DMS53 (cell line): Measurements from ENCODE around the gene PRRC2A.
"Not testable (repeated sequence)": the region's sequence is repeated elsewhere in the genome, so short reads cannot be mapped to it uniquely, and the experiment has no call there.

Experiments
- DNase-seq: peaks from one replicate; lab custom pipeline; 2025; lab: John Stamatoyannopoulos, UW

PRRC2A gene

GRCh38 chr6:31586008-31586407 is 34.5 kb upstream of the PRRC2A start, which contains the start of gene LST1:
TSS of gene LST1 (plus strand) at chr6:31586277. CDS start at chr6:31587300, 1,023 bp downstream.
- no peak for DNase-seq

DNA sequence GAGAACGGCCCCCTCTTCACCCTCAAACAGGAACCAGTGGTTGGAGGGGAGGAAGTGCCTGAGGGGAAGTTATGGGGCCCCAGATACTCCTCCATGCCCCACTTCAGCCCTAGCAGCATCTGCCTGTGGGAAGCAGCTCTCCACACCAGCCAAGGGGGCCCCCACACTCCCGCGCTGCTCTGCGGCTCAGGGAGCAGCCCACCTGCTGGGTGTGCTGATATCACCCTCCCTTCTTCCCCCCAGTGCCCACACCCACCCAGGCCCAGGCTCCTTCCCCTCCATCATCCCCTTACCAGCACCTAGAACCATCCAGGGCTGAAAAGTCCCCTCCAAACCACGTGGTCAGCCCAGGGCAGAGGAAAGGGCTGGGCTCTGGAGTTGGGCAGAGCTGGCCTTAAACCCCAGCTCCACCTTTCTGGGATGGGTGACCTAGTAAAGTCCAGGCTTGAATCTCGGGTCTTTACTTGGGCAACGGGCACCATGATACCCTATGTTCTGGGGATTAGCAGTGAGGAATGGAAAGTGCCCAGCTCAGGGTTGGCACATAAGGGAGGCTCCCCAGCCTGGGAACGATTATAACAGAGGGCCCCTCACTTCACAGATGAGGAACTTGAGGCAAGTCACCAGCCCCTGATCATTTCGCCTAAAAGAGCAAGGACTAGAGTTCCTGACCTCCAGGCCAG is 33.8 kb upstream of the PRRC2A start:
- no peak for DNase-seq

DNA sequence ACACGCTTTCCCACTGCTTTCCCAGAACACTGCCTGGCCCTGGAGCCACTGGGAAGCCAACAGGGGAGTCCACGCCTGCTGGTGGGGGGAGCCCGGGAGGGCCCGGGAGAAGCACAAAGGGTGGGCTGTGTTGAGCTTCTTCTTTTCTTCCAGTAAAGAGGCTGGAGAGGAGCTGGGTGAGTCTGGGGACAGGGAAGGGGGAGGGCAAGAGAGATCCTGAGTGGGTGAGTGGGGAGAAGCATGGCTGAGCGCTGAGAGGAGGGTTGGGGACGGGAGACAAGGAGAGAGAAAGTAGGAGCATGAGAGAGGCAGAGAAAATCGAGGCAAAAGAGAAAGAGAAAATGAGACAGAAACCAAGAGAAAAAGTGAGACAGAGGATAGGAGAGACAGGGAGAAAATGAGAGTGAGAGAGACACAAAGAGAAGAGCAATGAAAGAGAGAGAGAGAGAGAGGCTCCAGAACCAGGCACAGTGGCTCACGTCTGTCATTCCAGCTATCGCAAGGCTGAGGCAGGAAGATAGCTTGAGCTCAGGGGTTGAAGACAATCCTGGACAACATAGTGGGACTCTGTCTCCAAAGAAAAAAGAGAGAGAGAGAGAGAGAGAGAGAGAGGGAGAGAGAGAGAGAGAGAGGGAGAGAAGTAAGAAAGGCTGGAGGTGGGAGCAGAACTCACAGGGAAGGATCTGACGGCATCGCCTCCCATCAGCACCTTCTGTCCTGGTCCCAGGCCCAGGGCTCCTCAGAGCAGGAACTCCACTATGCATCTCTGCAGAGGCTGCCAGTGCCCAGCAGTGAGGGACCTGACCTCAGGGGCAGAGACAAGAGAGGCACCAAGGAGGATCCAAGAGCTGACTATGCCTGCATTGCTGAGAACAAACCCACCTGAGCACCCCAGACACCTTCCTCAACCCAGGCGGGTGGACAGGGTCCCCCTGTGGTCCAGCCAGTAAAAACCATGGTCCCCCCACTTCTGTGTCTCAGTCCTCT is 32.4 kb upstream of the PRRC2A start:
- no peak for DNase-seq

- peak; percentile 22 for DNase-seq
Measured at GRCh38 chr6:31588871-31589650, 31.5 kb upstream of the PRRC2A start.

- not testable (repeated sequence) for DNase-seq
Measured at GRCh38 chr6:31590691-31591090, 29.8 kb upstream of the PRRC2A start.

DNA sequence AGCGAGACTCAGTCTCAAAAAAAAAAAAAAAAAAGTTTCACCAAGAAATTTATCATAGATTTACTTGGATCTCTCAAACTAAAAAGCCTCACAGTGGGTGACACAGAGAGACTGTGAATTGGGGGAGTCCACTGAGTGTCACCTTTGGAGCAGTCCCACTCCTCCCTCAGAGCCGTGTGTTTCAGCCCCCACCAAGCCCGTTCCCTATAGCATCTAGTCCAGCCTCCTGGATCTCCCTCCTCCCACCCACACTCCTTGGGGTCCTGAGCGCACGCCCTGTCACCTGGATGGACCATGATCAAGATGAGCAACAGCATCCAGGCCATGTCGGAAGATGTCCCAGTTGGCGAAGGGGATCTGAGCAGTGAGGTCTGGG is 28.1 kb upstream of the PRRC2A start:
- no peak for DNase-seq

DNA sequence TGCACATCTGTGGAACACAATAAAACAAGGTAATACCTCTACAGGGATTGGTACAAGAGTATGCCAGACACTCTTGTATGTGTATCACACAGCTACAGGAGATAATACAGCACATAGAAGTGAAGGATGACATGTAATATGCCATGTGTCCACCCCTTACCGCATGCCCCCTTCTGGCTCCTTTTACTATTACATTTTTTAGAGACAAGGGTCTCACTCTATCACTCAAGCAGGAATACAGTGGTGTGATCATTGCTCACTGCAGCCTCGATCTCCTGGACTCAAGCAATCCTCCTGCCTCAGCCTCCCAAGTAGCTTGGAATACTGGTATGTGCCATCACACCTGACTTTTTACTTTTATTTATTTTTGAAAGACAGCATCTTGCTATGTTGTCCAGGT is 23.5 kb upstream of the PRRC2A start:
- peak; percentile 68 for DNase-seq

- no peak for DNase-seq
Measured at GRCh38 chr6:31607317-31607716, 13.2 kb upstream of the PRRC2A start.

DNA sequence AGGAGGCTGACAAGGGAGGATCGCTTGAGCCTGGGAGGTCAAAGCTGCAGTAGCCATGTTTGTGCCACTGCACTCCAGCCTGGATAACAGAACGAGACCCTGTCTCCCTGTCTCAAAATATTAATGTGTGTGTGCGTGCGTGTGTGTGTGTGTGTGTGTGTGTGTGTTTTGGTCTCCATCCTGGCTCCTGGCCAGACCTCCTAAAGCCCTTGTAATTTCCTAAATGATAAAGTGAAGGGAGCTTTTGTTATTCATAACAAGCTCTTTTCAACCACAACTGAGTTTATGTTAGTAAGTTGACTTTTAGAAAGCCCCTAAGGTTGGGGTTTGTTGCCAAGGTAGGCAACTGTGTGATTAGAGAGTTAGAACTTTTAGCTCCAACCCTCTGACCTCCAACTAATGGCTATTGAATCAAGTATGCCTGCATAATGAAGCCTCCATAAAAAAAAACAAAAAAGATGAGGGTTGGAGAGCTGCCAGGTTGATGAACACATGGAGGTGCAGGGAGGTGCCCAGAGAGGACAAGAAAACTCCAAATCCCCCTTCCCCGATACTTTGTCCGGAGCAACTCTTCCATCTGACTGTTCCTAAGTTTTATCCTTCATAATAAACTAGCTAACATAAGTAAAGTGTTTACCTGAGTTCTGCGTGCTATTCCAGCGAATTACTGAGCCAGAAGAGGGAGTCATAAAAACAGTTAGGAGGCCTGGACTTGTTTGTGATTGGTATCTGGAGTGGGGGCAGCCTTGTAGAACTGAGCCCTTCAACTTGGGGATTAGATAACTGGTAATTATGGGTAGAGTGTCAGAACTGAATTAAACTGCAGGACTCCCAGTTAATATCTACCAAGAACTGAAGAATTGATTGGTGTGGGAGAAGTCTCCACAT is 10.8 kb upstream of the PRRC2A start:
- DNase-seq: no peak

- DNase-seq: no peak
Measured at GRCh38 chr6:31610968-31611367, 9.5 kb upstream of the PRRC2A start.

- DNase-seq: no peak
Measured at GRCh38 chr6:31614075-31614619, 6.4 kb upstream of the PRRC2A start.

- no peak for DNase-seq
Measured at GRCh38 chr6:31614684-31615578, 5.6 kb upstream of the PRRC2A start, which contains the start of gene AIF1. TSS of gene AIF1 (plus strand) at chr6:31615234. CDS start at chr6:31615330, 96 bp downstream.

DNA sequence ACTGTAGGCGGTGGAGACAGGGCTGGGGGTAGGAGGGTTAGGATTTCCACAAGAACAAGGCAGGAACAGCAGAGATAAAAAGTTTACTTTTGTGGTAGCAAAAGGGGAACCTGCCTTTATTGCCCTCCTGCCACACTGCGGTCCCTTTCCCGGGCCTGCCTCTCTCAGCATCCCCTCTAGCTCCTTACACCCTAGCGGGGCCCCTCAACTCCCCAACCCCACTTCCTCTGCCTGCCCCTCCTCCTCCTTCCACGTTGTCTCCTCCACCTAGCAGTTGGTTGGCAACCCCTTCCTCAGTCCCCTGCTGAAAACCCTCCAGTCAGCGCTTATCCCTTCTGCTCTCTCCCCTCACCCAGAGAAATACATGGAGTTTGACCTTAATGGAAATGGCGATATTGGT is 4.8 kb upstream of the PRRC2A start:
- no peak for DNase-seq

DNA sequence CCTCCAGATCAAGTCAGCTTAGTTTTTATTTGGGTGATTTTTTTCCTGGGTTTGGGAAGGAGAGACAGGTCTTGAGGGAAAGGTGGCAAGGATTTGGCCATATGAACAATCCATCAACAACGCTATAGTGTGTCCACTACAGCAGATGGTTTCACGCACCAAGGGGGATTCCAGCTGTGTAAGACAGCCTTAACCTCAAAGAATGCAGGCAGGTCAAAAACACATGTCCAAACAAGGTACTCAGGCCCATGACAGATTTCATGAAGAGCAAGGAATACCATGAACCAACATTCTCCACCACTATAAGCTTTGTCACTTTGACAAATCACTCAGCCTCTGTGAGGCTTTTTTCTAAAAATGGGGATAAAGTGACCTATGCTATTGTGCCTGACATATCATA is 3.5 kb upstream of the PRRC2A start:
- no peak for DNase-seq

DNA sequence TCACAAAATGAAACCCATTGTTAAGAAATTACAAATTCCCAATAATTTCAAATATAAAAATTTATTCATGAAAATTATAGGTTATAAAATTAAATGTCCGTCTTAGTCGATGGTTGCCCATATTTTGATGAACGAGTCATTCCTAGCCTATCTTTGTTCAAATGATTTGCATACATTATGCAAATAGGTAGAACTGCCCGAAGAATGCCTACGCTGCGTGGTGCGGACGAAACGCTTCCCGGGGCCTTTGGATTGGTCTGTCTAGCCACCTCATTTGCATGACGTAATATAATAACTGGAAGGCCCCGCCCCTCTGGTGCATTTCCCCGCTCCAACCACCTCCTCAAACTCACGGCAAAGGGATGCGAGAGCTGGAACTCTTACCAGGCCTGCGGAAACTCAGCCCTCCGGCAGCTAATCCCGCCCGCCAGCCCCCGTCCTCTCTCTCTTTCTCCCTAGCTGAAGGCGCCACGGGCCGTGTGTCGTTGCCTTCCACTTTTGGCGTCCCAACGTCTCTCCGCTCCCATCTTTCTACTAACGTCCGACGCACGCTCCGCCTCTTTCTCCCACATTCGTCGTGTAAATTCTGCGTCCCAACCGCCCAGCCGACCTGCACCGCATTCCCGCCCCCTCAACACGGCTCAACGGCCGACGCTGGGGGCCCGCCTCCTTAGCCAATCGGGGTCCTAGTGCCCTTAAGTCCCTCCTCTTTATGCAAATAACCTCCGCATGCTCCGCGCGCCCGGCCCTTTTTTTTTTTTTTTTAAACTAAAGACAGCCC is 520 bp upstream of the PRRC2A start:
- DNase-seq: peak; percentile 99

DNA sequence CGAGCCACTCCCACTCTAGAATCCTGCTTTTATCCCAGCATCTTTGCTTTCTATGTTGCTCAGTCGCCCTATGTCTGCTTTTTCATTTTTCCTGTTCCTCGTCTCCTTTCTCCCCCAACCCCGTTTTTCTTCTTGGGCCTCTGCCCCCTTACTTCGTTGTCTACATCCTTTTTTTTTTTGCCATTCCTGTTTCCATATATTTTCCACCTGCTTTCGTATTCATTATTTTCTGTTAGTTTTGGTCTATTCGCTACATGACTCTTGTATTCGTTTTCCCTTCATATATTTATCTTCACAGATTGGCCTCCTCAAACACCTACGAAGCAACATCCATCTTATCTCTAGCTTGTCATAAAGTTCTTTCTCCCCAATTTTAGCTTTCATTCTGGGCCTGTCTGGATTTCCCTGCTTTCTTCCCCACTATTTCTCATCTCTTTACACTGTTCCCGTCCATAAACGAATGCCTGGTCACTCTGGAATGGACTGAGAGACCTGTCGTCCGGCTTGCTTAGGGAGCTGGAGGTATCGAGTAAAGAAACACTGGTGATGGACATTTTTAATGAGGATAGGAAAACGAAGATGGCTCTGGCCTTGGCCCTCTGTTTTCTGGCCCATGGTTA is 915 bp downstream of the PRRC2A start:
- no peak for DNase-seq

DNA sequence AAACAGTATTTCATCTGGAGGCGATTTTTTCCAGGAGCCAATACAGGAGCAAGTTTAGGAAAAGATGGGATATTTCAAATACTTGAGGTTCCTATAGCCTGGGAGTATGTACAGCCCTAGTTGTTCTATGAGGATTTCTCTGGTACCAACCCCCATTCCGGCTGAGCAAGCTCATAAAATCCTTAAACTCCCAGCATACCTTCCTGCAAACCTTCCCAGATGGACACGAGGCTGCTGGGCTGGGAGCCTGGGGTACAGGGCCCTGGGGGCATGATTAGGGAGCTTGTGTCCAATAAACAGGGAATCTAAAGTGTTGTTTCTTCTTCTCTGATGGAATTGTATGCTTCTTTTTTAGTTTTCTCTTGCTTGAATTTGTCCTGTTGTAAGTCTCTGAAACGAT is 1.5 kb downstream of the PRRC2A start:
- no peak for DNase-seq

DNA sequence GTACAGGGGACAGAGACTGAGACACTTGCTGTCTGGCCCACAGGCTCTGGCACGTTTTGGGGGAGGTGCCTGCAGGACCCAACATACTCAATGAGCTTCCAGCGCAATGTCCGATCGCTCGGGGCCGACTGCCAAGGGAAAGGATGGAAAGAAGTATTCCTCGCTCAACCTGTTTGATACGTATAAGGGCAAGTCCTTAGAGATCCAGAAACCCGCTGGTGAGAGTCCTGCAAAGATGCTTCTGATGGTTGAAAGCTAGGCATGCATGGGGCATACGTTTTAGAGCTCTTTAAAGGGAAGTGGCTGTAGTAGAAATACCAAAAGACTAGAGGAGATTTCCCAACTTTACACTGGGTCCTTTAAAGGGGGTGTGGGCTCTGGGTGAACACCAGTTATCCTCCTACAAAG is 2.2 kb downstream of the PRRC2A start:
- no peak for DNase-seq

- no peak for DNase-seq
Measured at GRCh38 chr6:31624070-31624469, 3.6 kb downstream of the PRRC2A start.
